ENCODE measurements around the gene STK39.

Gene STK39

GRCh38 chr2:168037778-168038177 lies 209.6 kb downstream of the STK39 start:
- no peak for DNase-seq

DNA sequence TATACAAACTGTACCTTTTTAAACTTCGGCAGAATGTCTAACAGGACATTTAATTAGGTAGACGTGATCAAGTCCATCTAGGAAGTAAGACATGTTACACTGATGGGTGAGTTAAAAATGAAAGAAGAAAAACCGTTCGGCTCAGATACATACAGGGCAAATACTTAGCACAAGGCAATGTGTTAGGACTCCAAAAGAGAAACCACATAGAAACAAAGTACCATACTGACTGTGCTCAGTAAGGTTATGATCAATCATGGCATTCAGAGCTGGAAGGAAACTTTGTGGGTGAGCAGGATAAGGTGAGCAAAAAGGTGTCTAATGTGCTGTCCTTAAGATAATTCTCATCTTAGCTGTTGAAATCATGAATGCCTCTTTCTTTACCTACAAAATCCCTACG lies 211.9 kb downstream of the STK39 start:
- DNase-seq, result no peak

GRCh38 chr2:168034616-168035015 lies 212.8 kb downstream of the STK39 start:
- no peak for DNase-seq

GRCh38 chr2:168033966-168034365 lies 213.4 kb downstream of the STK39 start:
- no peak for DNase-seq

DNA sequence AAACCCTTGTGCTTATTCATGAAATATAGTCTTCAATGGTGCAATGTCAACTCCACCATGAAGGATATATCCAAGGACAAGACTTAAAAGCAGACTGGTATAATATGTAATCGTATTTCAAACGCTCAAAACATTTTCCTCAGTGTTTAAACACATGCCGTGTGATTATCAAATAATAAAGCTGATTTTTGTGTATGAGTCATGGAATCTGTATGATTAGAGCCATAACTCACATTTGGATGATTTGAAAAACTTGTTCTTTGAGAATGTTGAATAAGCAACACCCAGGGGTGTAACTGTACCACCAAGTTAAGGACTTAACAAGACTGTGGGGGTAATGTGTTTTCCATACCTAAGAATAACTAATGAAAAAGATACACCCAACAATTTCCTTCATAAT lies 215.3 kb downstream of the STK39 start:
- DNase-seq, result no peak

DNA sequence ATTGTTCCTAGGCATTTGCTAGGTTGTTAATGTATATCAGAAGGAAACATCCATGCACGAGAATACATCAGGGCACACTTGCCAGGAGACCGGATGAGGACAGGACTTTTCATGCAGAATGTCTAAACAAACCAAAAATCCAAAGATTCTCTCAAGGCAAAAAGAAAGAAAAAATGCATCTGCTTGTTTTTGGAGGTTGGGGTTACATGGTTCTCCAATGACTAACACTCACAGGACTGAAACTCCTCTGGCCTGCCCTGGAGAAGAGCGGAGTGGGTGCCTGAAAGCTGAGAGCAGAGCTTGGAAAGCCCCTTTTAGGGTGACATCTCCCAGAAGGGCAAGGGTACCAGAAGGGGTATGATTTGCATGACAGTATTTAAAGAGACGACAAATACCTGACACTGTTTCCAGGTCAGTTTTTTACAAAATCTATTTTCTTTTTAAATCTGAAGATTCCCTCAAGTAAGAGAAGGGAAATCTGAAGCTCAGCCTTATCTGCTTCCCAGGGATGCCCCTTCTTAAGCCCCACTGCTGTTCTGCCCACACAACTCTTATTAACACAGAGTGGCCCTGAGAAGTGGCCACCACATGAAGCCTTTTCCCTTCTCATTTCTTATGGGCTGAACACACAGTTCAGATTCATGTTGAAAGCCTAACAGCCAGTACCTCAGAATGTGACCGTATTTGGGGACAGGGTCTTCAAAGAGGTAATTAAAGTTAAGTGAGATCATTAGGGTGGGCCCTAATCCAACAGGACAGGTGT lies 216.4 kb downstream of the STK39 start:
- DNase-seq, result no peak

- no peak for DNase-seq
Measured at GRCh38 chr2:168029071-168029470, 218.3 kb downstream of the STK39 start.

GRCh38 chr2:168028362-168028761 lies 219.0 kb downstream of the STK39 start:
- DNase-seq, result no peak

GRCh38 chr2:168025487-168026202 lies 221.8 kb downstream of the STK39 start:
- DNase-seq, result no peak

GRCh38 chr2:168024459-168024858 lies 222.9 kb downstream of the STK39 start:
- DNase-seq, result no peak

DNA sequence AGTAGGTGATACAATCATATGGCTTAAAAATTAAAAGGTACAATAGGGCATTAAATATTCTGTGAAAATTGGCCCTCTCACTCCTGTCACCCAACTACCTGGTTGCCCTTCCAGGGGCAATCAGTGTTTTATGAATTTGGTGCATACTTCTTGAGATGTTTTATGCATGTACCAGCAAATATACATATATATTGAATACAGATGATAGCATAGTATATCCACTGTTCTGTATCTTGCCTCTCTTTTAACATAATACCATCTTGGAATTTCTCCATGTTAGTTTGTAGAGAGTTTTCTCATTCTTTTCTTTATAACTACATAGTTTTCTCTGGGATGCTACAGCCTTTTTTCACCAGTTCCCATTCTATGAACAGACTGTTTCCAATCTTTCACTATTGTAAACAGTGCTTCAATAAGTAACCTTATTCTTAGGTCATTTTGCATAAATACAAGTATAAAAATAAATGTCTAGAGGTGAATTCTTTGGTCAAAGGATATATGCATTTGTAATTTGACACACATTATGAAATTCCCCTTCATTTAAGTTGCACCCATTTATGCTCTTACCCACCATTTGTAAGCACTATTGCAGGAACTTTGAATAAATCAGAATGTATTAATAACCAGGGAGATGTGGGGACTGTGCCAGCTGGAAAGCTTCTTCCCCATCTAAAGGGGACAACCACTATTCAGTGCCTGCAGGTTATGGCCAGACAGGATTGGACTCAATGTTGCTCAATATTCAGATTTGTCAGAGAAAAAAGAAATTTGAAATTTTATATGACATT lies 225.4 kb downstream of the STK39 start:
- no peak for DNase-seq

GRCh38 chr2:168015274-168015953 lies 232.0 kb downstream of the STK39 start:
- no peak for DNase-seq

DNA sequence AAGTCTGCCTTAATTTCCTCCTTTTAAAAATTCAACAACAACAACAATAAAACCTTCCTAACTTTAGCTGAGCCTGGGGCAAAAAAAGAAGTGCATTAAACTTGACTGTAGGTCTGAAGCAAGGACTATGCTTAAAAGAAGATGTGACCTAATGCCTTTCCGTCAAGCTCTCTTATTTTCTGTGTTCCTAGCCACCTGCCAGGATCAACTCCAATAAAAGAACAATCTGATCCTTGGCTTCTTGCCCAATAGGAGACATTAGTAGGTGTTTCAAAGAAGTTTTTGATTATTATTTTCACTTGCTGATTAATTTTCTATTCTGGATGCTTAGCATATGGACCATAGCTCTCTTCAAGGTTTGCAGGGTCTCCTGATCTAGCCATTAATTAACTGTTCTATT lies 237.5 kb downstream of the STK39 start:
- no peak for DNase-seq

- no peak for DNase-seq
Measured at GRCh38 chr2:168008646-168009195, 238.7 kb downstream of the STK39 start.

DNA sequence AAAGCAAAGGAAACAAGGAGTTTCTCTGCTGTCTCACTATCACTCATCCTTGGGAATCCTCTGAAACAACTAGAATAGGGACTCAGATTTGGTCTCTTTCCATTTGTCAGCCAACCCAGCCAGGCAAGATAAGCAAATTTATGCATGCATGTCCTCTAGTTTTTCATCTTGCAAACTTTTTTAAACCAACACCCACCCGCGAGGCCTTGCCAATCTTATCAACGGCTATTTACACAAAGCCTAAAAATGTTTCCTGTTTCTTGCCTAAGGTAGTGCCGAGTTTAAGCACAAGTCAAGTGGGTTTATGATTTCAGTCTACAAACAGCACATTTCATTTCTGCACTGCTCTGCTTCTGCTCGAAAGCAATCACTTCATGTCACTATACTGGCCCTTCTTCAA lies 240.9 kb downstream of the STK39 start:
- no peak for DNase-seq

- no peak for DNase-seq
Measured at GRCh38 chr2:168005586-168005985, 241.8 kb downstream of the STK39 start.

DNA sequence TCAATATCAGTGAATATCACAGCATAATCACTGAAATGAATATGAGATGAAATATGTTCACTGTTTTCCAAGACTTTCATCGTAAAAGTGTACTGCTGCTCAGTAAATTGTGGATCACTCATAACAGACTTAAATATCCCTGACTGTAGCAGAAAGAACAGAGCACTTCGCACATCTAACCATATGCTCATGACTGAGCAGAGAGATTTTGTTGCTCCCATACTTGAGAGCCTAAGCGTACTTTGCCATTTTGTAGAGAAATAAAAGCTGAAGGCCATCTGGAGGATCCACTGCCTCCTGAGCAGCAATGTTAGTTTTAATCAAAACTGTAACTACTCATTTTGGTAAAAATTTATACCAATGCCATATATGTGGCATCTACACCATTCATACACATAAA lies 243.5 kb downstream of the STK39 start:
- DNase-seq, result no peak

DNA sequence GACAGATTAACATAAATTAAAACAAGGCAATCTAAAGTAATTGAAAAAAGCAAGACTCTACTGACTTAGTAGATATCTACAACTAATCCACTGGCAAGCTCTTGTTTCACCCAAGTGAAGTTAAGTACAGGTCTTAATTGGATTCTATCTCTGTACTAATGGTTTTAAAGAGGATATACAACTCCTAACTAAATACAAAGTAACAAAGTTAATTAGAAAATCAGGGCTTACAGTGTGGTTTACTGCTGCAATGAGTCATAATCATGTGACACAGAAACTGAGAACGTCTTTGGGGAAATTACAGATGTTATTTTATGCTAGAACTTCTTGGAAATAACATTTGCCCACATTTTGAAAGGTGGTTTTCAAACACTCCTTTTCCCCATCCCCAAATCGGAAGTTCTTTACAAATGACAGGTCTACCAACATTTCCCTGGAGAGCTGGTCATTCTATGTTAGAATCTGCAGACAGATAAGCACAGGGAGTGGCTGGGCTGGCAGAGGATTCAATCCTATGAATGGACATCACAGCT lies 245.3 kb downstream of the STK39 start:
- DNase-seq, result no peak

DNA sequence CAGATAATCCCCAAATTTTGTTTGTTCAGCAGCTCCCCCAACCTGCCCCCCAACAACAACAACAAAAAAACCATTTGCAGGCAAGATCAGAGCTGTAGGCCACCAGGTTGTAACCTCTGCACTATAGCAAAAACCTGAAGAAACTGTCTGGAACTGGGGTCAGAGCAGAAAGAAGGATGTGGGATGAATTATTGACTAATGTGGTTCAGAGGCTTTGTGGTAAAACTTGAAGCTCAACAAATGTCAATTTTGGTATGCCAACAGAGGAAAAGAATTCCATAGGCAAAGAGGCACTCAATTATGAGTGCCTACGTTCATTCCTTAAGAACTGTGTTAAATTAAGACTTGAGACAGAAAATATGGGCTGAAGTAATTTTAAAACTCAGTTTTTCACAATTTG lies 255.1 kb downstream of the STK39 start:
- DNase-seq, result no peak

- DNase-seq, result no peak
Measured at GRCh38 chr2:167990062-167990461, 257.3 kb downstream of the STK39 start.

DNA sequence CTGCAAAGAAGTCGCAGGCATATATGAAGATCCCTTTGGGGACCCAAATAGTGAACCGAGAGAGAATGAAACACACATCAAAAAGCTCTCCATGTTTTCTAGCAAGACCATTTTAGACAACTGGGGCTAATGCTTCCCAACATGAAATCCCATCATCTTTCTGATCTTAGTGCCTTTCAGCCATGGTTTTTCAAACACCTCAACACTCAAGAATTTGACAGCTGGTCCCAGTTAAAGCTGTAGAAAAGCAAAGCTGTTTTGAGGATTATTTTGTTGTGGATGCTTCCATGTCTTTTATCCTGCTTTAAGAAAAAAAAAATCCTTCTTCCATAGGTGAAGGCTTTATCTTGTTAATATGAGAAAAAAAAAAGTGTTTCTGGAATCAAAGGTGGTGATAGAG lies 259.1 kb downstream of the STK39 start:
- DNase-seq, result no peak

- no peak for DNase-seq
Measured at GRCh38 chr2:167987558-167987957, 259.8 kb downstream of the STK39 start.

DNA sequence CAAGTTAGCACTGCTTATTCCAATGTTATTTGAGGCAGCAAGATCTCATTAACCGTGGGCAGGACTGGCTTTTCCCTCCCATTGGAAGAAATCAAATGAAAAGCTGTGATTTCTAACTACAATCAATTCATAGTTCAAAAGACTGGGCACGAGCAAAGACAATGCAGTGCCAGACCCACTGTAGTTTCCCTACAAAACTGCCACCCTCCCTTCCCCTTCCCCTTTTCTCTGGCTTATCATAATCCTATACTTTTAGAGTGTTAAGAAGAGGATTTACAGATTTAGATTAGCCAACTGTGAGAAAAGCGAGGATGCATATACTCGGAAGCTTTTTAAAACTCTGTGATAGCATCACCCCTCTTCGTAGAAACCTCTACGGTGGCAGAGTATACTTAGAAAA lies 260.4 kb downstream of the STK39 start:
- DNase-seq, result no peak

All from CD4-positive, alpha-beta T cell treated with Interleukin-6 for 4 hours (primary cell).